Endothelial cell of umbilical vein (primary cell): ENCODE measurements around the gene GRAMD1A. TPM values are rescaled to one million over a fixed set of nuclear protein-coding genes. Genes with fewer than 3 reads are reported as not detected.
"Not testable (repeated sequence)": the region's sequence is repeated elsewhere in the genome, so short reads cannot be mapped to it uniquely, and the experiment has no call there.

Source experiments
- BruUV-seq: library from RNA; stranded (reverse); fragments of 400-500 nt; replicated peaks from 2 replicates; lab custom pipeline; 2021; lab: Mats Ljungman, UMichigan
- CTCF ChIA-PET: fragments of 300-600, 350-600 bp; sonication (Branson Sonifier 250); formaldehyde crosslinking; loops from one replicate; lab custom pipeline; 2021; ENCODE audit warnings: antibody characterized with exemption, inconsistent platforms; lab: Charles Lee
- POLR2A ChIA-PET: fragments of 300-600, 350-600 bp; sonication (Branson Sonifier 250); formaldehyde crosslinking; loops from one replicate; lab custom pipeline; 2021; ENCODE audit warnings: antibody characterized with exemption, inconsistent platforms; lab: Charles Lee
- DNase-seq: peaks from one replicate; pipeline ENCODE4 v3.0.0-alpha.2; 2011; ENCODE audit warnings: low read depth, low spot score
- FAIRE-seq: peaks from 2 replicates; lab custom pipeline; 2011; peaks lifted over from hg19 to GRCh38; lab: Jason Lieb, UNC
- H2AFZ ChIP-seq: 2 replicates; pipeline ENCODE4 v1.6.0; 2012; ENCODE audit warnings: low read depth, low read length, control low read depth, inconsistent platforms
- H3K27ac ChIP-seq: 2 replicates; pipeline ENCODE4 v1.5.1; 2011; ENCODE audit warnings: low read depth, mild to moderate bottlenecking, control low read depth, low read length, moderate library complexity; ENCODE audit not compliant: insufficient read depth
- H3K27me3 ChIP-seq, 2 experiments: 2 replicates each; pipeline versions ENCODE4 v1.6.0 to v1.6.1; 2011; ENCODE audit warnings: low read length in 2 of 2, mixed read lengths in 1 of 2; ENCODE audit not compliant: control insufficient read depth in 2 of 2, insufficient read depth in 2 of 2
- H3K36me3 ChIP-seq, 2 experiments: 2 replicates in 1 of 2; 3 replicates in 1 of 2; pipeline ENCODE4 v1.5.1; 2011; ENCODE audit warnings: low read length in 2 of 2, mild to moderate bottlenecking in 1 of 2, moderate library complexity in 1 of 2; ENCODE audit not compliant: control insufficient read depth in 2 of 2, insufficient read depth in 2 of 2; ENCODE audit errors: extremely low read depth in 1 of 2
- H3K4me1 ChIP-seq: 3 replicates; pipeline ENCODE4 v1.5.1; 2011; ENCODE audit warnings: mild to moderate bottlenecking, low read length; ENCODE audit not compliant: control insufficient read depth, insufficient read depth; ENCODE audit errors: extremely low read depth
- H3K4me2 ChIP-seq: 2 replicates; pipeline ENCODE4 v1.6.1; 2011; ENCODE audit warnings: low read length, control low read depth, mixed read lengths; ENCODE audit not compliant: insufficient read depth
- H3K4me3 ChIP-seq, 3 experiments: fragments of 200-600 bp in 1 of 3; sonication (generic), shearing (Covaris generic) in 1 of 3; replicated peaks in 1 of 3; 2 replicates each; pipeline ENCODE4 v1.5.1; 2011 to 2016; ENCODE audit warnings: control low read depth in 3 of 3, low read length in 3 of 3, mild to moderate bottlenecking in 2 of 3, inconsistent platforms in 1 of 3, low read depth in 1 of 3, moderate library complexity in 1 of 3; ENCODE audit not compliant: insufficient read depth in 1 of 3
- H3K79me2 ChIP-seq: 2 replicates; pipeline ENCODE4 v1.6.0; 2012; ENCODE audit warnings: low read length, inconsistent platforms; ENCODE audit not compliant: control insufficient read depth, insufficient read depth
- H3K9ac ChIP-seq: replicated peaks from 2 replicates; pipeline ENCODE3; 2011; ENCODE audit warnings: low read length, control low read depth; ENCODE audit not compliant: insufficient read depth; ENCODE audit errors: extremely low read depth
- H3K9me1 ChIP-seq: replicated peaks from 3 replicates; pipeline ENCODE4 v1.6.0; 2011; ENCODE audit warnings: mild to moderate bottlenecking, low read length; ENCODE audit not compliant: control insufficient read depth, insufficient read depth; ENCODE audit errors: extremely low read depth
- H3K9me3 ChIP-seq: replicated peaks from 2 replicates; pipeline ENCODE4 v1.5.1; 2012; ENCODE audit warnings: low read length, inconsistent platforms; ENCODE audit not compliant: control insufficient read depth, insufficient read depth
- H4K20me1 ChIP-seq: replicated peaks from 2 replicates; pipeline ENCODE3; 2011; ENCODE audit warnings: mild to moderate bottlenecking, low read length; ENCODE audit not compliant: control insufficient read depth, insufficient read depth; ENCODE audit errors: extremely low read depth
- JUN ChIP-seq: IDR thresholded peaks from 2 replicates; pipeline ENCODE4 v1.6.1; 2011; ENCODE audit warnings: borderline replicate concordance, low read depth; ENCODE audit not compliant: insufficient read length, insufficient read depth
- dilution Hi-C: fragments of 300-500 bp; cut with MboI; formaldehyde crosslinking; loops from one replicate; pipeline ENCODE4 v1.15.0; 2019; ENCODE audit warnings: low sequenced_read_pairs; ENCODE audit not compliant: extremely low pct_ligation_motif_present
- intact Hi-C: fragments of 100-400 bp; cut with micrococcal nuclease; formaldehyde crosslinking; loops from one replicate; pipeline ENCODE4 v1.10.0; 2022
- polyA plus RNA-seq, 4 experiments: library from polyadenylated mRNA; depleted of rRNA in 3 of 4; stranded (reverse) in 3 of 4; unstranded in 1 of 4; fragments of >200 nt; gene quantifications; 2 replicates each; pipeline versions ENCODE4 v1.2.1 to v1.2.3, GENCODE V29; 2011 to 2012; ENCODE audit warnings: missing spikeins in 1 of 4
- total RNA-seq: library from RNA; stranded (reverse); gene quantifications from 2 replicates; pipeline ENCODE4 v1.2.3, GENCODE V29; 2021

GRAMD1A gene
- total and polyA plus RNA-seq, 2 donors (not counting 3 experiments of a cell fraction or from before 2014, with no cell fraction given) = 127 to 130 TPM

DNA sequence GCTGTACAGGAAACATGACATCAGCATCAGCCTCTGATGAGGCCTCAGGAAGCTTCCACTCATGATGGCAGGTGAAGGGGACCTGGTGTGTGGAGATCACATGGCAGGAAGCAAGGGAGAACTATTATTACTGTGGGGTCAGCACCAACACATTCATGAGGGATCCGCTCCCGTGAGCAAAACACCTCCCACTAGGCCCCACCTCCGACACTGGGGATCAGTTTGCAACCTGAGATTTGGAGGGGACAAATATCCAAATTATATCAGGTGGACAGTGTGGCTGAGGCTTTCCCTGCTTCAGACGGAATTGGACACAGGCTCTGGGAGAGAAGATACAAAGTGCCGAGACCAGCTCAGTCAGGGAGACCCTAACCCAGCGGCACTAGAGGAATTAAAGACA is 30.4 kb upstream of the GRAMD1A start:
- Histone ChIP-seq H3K36me3 (no peaks in the 10 kb centered on the region), H3K27ac (no peak overlapping the region), H3K79me2 (no peaks in the 10 kb centered on the region), H3K9ac (no peak overlapping the region), H4K20me1 (no peaks in the 10 kb centered on the region), H3K4me3 (no peak overlapping the region), H3K27me3 (no peaks in the 10 kb centered on the region), H2AFZ (no peak overlapping the region), H3K9me1 (no peaks in the 10 kb centered on the region), H3K4me1 (no peaks in the 10 kb centered on the region), H3K4me2 (no peak overlapping the region), H3K9me3 (no peaks in the 10 kb centered on the region)
- DNase-seq (no peak), FAIRE-seq (no peak)
- BruUV-seq = no TSS peak
- no peak for TF ChIP-seq JUN
- dilution Hi-C loops (no loop called here), intact Hi-C loops (loop anchor here (5.0 kb wide), 1 partner anchor 63 kb away; the partner anchor contains the start of gene SCN1B)
- CTCF ChIA-PET = interaction anchor here (1.4 kb wide), 1 partner anchor 32 kb away, joined by 3 read pairs; no protein-coding TSS in a partner anchor
- POLR2A ChIA-PET = no interaction called here

DNA sequence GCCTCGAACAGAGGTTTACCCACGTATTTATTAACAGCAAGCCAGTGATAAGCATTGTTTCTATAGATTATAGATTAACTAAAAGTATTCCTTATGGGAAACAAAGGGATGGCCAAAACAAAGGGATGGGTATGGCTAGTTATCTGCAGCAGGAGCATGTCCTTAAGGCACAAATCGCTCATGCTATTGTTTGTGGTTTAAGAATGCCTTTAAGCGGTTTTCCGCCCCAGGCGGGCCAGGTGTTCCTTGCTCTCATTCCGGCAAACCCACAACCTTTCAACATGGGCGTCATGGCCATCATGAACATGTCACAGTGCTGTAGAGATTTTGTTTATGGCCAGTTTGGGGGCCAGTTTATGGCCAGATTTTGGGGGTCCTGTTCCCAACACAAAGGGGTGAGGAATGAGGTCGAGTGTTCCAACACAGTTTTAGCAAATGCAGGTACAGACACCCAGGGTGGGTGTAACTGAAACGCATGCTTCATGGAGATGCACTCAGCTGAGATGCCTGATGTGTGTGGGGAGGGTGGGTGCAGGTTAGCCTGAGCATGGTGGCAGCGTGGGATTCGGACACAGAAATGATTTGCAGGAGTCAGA is 29.8 kb upstream of the GRAMD1A start:
- H4K20me1 ChIP-seq, H3K4me1 ChIP-seq, H3K79me2 ChIP-seq, H3K9me3 ChIP-seq, POLR2A ChIA-PET, H3K27ac ChIP-seq, H3K27me3 ChIP-seq, H3K4me2 ChIP-seq, DNase-seq, H3K9me1 ChIP-seq, H3K4me3 ChIP-seq, BruUV-seq, dilution Hi-C loops, H3K36me3 ChIP-seq, H2AFZ ChIP-seq, H3K9ac ChIP-seq, FAIRE-seq: not testable (repeated sequence)
- CTCF ChIA-PET = interaction anchor here (2.8 kb wide), 1 partner anchor 15 kb away, joined by 11 read pairs; no protein-coding TSS in a partner anchor
- intact Hi-C loops = loop anchor here (5.0 kb wide), 1 partner anchor 62 kb away; the partner anchor contains the start of gene SCN1B
